ENCODE data around the gene XPC.
A peak's percentile ranks its signal among the peaks of the same experiment; 100 is the strongest.
"Not testable (repeated sequence)": the region's sequence is repeated elsewhere in the genome, so short reads cannot be mapped to it uniquely, and the experiment has no call there.

Gene XPC

GRCh38 chr3:14131134-14131533, 47.3 kb downstream of the XPC start:
- no peak for DNase-seq

DNA sequence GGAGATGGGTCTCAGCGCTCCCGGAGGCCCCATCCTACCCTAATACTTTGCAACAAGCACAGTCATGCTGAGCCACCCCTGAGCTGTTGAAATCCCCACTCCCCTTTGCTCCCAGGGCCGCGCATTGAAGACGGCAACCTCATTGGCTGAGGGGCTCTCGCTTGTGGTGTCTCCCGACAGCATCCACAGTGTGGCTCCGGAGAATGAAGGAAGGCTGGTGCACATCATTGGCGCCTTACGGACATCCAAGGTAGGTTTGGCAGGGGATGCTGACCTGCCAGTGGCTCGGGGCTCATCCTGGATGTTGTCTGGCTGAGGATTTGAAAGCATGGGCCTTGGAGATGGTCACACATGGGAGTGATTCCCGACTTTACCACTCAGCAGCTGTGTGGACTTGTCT, 47.7 kb downstream of the XPC start:
- no peak for DNase-seq

GRCh38 chr3:14130230-14130629, 48.2 kb downstream of the XPC start:
- DNase-seq: no peak

- no peak for DNase-seq
Observed at GRCh38 chr3:14129296-14129695, 49.1 kb downstream of the XPC start.

GRCh38 chr3:14128724-14129123, 49.7 kb downstream of the XPC start:
- no peak for DNase-seq

GRCh38 chr3:14127516-14128161, 50.8 kb downstream of the XPC start:
- DNase-seq: no peak

GRCh38 chr3:14126887-14127505, 51.4 kb downstream of the XPC start:
- DNase-seq: no peak

DNA sequence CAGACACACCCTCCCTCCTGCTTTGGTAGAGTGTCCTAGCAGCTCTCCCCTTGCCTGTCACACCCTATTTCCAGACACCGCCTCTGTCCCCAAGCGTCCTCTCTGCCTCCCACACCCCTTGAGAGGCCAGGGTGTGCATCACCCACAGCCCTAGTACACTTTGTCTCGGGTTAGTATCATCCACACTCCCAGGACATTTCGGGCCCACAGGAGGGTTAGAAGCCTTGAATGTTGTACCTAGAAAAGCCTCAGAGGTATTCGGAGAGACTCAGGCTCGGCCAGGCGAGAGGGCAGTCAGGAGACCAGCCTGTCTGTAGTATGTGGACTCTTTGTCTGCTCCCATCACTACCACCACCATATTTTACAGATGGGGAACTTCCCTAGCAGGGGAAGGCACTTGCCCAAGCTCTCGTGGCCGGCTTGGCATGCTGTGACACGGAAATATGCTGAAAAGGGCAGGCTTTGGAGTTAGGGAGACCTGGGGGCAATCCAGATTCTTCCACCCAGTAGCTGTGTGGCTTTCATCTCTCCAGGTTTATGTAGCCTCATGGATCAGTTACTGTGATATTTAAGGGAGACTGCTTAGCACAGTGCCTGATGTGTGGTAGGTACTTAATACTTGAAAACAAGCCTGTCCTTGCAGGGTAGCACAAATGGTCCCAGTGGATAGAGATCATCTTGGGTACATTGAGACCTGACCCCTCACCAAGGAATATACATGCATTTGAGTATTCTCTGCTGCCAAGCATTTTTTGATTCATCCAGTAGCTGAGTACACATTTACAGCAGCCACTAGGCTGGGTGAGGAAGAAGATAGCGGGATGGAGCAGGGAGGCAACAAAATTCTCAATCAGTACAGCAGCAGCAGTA, 52.1 kb downstream of the XPC start:
- no peak for DNase-seq

GRCh38 chr3:14125193-14126016, 53.0 kb downstream of the XPC start:
- peak; percentile 59 for DNase-seq

- DNase-seq: peak; percentile 96
Observed at GRCh38 chr3:14124615-14125192, 53.7 kb downstream of the XPC start, which contains the start of the genes CHCHD4 and TMEM43. TSS of gene CHCHD4 (minus strand) at chr3:14124870. CDS start at chr3:14124676, 194 bp downstream. TSS of gene TMEM43 (plus strand) at chr3:14125052. CDS start at chr3:14125194, 142 bp downstream.

- DNase-seq: peak; percentile 66
Observed at GRCh38 chr3:14124223-14124614, 54.2 kb downstream of the XPC start.

DNA sequence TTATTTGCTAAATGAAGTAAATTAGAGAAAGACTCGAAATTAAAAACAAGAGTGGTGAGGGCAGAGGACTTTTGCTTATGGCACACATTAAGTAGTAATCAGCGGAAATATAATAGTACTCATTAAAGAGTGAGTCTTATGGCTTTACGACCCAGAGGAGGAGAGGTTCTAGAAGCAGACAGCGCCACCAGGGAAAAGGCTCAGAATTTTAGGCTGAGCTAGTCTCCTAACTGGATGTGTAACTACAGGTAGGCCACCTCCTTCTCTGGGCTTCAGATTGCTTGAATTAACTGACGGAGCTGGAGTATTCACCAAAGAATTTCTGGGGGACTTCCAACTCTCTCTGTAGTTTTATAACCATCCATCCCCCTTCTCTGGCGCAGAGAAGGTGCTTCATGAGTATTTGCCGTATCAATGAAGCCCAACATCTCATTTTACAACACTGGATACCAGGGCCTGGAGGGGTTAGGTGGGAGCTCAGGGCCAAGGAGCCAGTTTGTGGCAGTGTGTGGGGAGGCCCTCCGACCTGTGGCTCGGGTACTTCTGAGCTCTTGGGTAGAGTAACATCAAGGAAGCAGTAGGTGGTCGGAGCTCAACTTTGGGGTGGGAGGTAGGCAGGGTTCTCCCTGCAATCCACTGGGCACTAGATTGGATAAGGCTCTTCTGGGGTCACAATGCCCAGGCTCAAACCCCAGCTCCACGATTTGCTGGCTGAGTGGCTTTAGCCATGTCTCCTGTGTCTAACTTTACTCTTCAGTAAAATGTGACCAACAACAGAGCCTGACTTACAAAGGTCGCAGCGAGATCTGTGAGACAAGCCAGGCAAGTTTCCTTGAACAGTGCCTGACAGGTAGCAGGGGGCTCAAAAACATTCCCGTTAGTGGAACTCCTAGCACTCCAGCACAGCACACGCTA, 54.8 kb downstream of the XPC start:
- no peak for DNase-seq

GRCh38 chr3:14122301-14122700, 56.1 kb downstream of the XPC start:
- DNase-seq: no peak

DNA sequence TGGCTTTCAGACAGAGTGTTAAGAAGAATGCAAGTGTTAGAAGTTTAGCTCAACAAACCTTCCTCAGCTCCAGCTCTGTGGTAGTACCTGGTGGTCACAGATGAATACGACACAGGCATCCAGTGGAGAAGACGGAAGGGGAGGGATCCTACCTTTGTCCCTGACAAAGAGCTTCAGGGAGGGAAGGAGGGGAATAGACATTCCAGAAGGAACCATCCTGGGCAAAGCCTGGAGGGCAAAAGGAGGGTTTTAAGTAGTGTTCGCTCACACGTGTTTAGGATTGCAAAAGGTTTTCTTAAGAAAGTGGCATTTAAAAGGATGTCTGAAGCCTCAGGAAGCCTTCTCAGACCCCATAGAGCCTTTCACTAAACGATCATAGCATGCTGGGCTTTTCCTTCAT, 56.5 kb downstream of the XPC start:
- DNase-seq: no peak

DNA sequence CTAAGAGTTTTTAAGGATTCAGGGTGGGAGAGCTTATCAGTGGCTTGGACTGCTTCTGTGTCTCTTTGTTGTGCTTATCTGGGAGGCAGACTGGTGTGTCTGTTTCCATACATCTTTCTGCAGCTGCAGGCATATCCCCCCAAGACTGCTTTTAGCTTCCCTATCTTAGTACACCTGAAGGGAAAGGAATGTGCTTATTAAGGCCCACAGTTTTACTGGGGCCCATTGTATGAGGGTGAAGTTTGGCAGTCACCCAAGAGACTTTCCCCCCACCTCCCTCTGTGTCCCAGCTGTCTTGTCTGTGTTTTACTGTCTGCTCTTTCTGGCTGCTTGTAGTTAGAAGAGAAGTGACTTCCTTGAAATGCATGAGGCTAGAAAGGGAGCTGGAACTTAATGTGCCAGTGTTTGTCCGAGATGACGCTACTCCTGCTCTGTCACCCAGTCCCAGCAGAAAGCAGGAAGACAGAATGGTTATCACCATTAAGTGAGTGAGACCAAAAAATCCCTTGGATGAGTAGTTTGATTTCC, 57.4 kb downstream of the XPC start:
- DNase-seq: not testable (repeated sequence)

- no peak for DNase-seq
Observed at GRCh38 chr3:14120111-14120920, 58.1 kb downstream of the XPC start.

DNA sequence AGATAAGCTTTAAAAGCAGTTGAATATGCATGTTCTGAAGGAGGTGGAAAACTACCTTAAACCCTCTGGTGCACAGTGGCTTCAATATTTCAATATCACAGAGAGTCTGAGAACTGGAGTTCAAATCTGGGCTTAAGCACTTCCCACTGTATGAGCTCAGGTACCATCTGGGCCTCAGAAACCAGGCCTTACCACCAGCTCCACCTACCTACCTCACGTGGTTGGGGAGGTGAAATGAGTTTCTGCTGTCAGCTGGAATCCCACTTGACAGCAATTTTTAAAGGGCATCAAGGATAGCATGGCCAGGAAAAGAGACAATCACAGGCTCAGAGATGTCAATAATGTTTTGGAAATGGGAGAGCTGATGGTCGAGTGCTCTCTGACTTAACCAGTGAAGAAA, 58.8 kb downstream of the XPC start:
- DNase-seq: no peak

- DNase-seq: no peak
Observed at GRCh38 chr3:14118400-14119381, 59.7 kb downstream of the XPC start.

Data from stimulated activated CD4-positive, alpha-beta T cell treated with anti-CD3 and anti-CD28 coated beads, Interleukin-12 subunit alpha, Interleukin-12 subunit beta, amount 100 ng/mL, for 4 hours (primary cell).